Endothelial cell of umbilical vein (primary cell): Measurements from ENCODE around the gene FMNL3. TPM values are rescaled to one million over a fixed set of nuclear protein-coding genes. Genes with fewer than 3 reads are reported as not detected.

ENCODE experiments used
- BruUV-seq: library from RNA; stranded (reverse); fragments of 400-500 nt; replicated peaks from 2 replicates; lab custom pipeline; 2021; lab: Mats Ljungman, UMichigan
- CTCF ChIA-PET: fragments of 300-600, 350-600 bp; sonication (Branson Sonifier 250); formaldehyde crosslinking; loops from one replicate; lab custom pipeline; 2021; ENCODE audit warnings: antibody characterized with exemption, inconsistent platforms; lab: Charles Lee
- POLR2A ChIA-PET: fragments of 300-600, 350-600 bp; sonication (Branson Sonifier 250); formaldehyde crosslinking; loops from one replicate; lab custom pipeline; 2021; ENCODE audit warnings: antibody characterized with exemption, inconsistent platforms; lab: Charles Lee
- DNase-seq: peaks from one replicate; pipeline ENCODE4 v3.0.0-alpha.2; 2011; ENCODE audit warnings: low read depth, low spot score
- FAIRE-seq: peaks from 2 replicates; lab custom pipeline; 2011; peaks lifted over from hg19 to GRCh38; lab: Jason Lieb, UNC
- H2AFZ ChIP-seq: 2 replicates; pipeline ENCODE4 v1.6.0; 2012; ENCODE audit warnings: low read depth, low read length, control low read depth, inconsistent platforms
- H3K27ac ChIP-seq: 2 replicates; pipeline ENCODE4 v1.5.1; 2011; ENCODE audit warnings: low read depth, mild to moderate bottlenecking, control low read depth, low read length, moderate library complexity; ENCODE audit not compliant: insufficient read depth
- H3K27me3 ChIP-seq, 2 experiments: 2 replicates each; pipeline versions ENCODE4 v1.6.0 to v1.6.1; 2011; ENCODE audit warnings: low read length in 2 of 2, mixed read lengths in 1 of 2; ENCODE audit not compliant: control insufficient read depth in 2 of 2, insufficient read depth in 2 of 2
- H3K36me3 ChIP-seq, 2 experiments: 2 replicates in 1 of 2; 3 replicates in 1 of 2; pipeline ENCODE4 v1.5.1; 2011; ENCODE audit warnings: low read length in 2 of 2, mild to moderate bottlenecking in 1 of 2, moderate library complexity in 1 of 2; ENCODE audit not compliant: control insufficient read depth in 2 of 2, insufficient read depth in 2 of 2; ENCODE audit errors: extremely low read depth in 1 of 2
- H3K4me1 ChIP-seq: 3 replicates; pipeline ENCODE4 v1.5.1; 2011; ENCODE audit warnings: mild to moderate bottlenecking, low read length; ENCODE audit not compliant: control insufficient read depth, insufficient read depth; ENCODE audit errors: extremely low read depth
- H3K4me2 ChIP-seq: 2 replicates; pipeline ENCODE4 v1.6.1; 2011; ENCODE audit warnings: low read length, control low read depth, mixed read lengths; ENCODE audit not compliant: insufficient read depth
- H3K4me3 ChIP-seq, 3 experiments: fragments of 200-600 bp in 1 of 3; sonication (generic), shearing (Covaris generic) in 1 of 3; replicated peaks in 1 of 3; 2 replicates each; pipeline ENCODE4 v1.5.1; 2011 to 2016; ENCODE audit warnings: control low read depth in 3 of 3, low read length in 3 of 3, mild to moderate bottlenecking in 2 of 3, inconsistent platforms in 1 of 3, low read depth in 1 of 3, moderate library complexity in 1 of 3; ENCODE audit not compliant: insufficient read depth in 1 of 3
- H3K79me2 ChIP-seq: 2 replicates; pipeline ENCODE4 v1.6.0; 2012; ENCODE audit warnings: low read length, inconsistent platforms; ENCODE audit not compliant: control insufficient read depth, insufficient read depth
- H3K9ac ChIP-seq: replicated peaks from 2 replicates; pipeline ENCODE3; 2011; ENCODE audit warnings: low read length, control low read depth; ENCODE audit not compliant: insufficient read depth; ENCODE audit errors: extremely low read depth
- H3K9me1 ChIP-seq: replicated peaks from 3 replicates; pipeline ENCODE4 v1.6.0; 2011; ENCODE audit warnings: mild to moderate bottlenecking, low read length; ENCODE audit not compliant: control insufficient read depth, insufficient read depth; ENCODE audit errors: extremely low read depth
- H3K9me3 ChIP-seq: replicated peaks from 2 replicates; pipeline ENCODE4 v1.5.1; 2012; ENCODE audit warnings: low read length, inconsistent platforms; ENCODE audit not compliant: control insufficient read depth, insufficient read depth
- H4K20me1 ChIP-seq: replicated peaks from 2 replicates; pipeline ENCODE3; 2011; ENCODE audit warnings: mild to moderate bottlenecking, low read length; ENCODE audit not compliant: control insufficient read depth, insufficient read depth; ENCODE audit errors: extremely low read depth
- CTCF ChIP-seq, 2 donors: IDR thresholded peaks; 1 replicate in 1 of 2; 2 replicates in 1 of 2; pipeline ENCODE4 v1.5.1; 2011; ENCODE audit warnings: low read length in 2 of 2, mild to moderate bottlenecking in 2 of 2, moderate library complexity in 2 of 2, control low read depth in 1 of 2, inconsistent platforms in 1 of 2, low read depth in 1 of 2; ENCODE audit not compliant: insufficient read depth in 1 of 2; ENCODE audit errors: extremely low read depth in 1 of 2
- EZH2 ChIP-seq: IDR thresholded peaks from 2 replicates; pipeline ENCODE4 v1.6.1; 2012; ENCODE audit warnings: borderline replicate concordance, low read depth, mild to moderate bottlenecking, moderate library complexity, low read length, inconsistent platforms; ENCODE audit not compliant: severe bottlenecking
- FOS ChIP-seq: IDR thresholded peaks from 2 replicates; pipeline ENCODE4 v1.6.1; 2011; ENCODE audit warnings: mild to moderate bottlenecking, low read length, moderate library complexity, borderline replicate concordance; ENCODE audit not compliant: insufficient read depth
- GATA2 ChIP-seq: IDR thresholded peaks from 2 replicates; pipeline ENCODE4 v1.7.0; 2011; ENCODE audit warnings: low read depth, mild to moderate bottlenecking, moderate library complexity, mixed read lengths, low read length; ENCODE audit not compliant: insufficient read length, insufficient read depth
- JUN ChIP-seq: IDR thresholded peaks from 2 replicates; pipeline ENCODE4 v1.6.1; 2011; ENCODE audit warnings: borderline replicate concordance, low read depth; ENCODE audit not compliant: insufficient read length, insufficient read depth
- MAX ChIP-seq: IDR thresholded peaks from 2 replicates; pipeline ENCODE4 v1.6.1; 2011; ENCODE audit not compliant: insufficient read depth, insufficient read length
- MYC ChIP-seq: IDR thresholded peaks from one replicate; pipeline ENCODE4 v1.6.1; 2011; ENCODE audit warnings: mild to moderate bottlenecking, low read depth, low read length
- POLR2A ChIP-seq: IDR thresholded peaks from 2 replicates; pipeline ENCODE4 v1.6.1; 2012; ENCODE audit warnings: low read depth, mild to moderate bottlenecking, control low read depth, low read length
- POLR2AphosphoS5 ChIP-seq: IDR thresholded peaks from 2 replicates; pipeline ENCODE4 v1.6.1; 2012; ENCODE audit warnings: low read depth, mild to moderate bottlenecking, control low read depth, low read length, moderate library complexity; ENCODE audit not compliant: insufficient read depth
- dilution Hi-C: fragments of 300-500 bp; cut with MboI; formaldehyde crosslinking; loops from one replicate; pipeline ENCODE4 v1.15.0; 2019; ENCODE audit warnings: low sequenced_read_pairs; ENCODE audit not compliant: extremely low pct_ligation_motif_present
- intact Hi-C: fragments of 100-400 bp; cut with micrococcal nuclease; formaldehyde crosslinking; loops from one replicate; pipeline ENCODE4 v1.10.0; 2022
- polyA plus RNA-seq, 4 experiments: library from polyadenylated mRNA; depleted of rRNA in 3 of 4; stranded (reverse) in 3 of 4; unstranded in 1 of 4; fragments of >200 nt; gene quantifications; 2 replicates each; pipeline versions ENCODE4 v1.2.1 to v1.2.3, GENCODE V29; 2011 to 2012; ENCODE audit warnings: missing spikeins in 1 of 4
- total RNA-seq: library from RNA; stranded (reverse); gene quantifications from 2 replicates; pipeline ENCODE4 v1.2.3, GENCODE V29; 2021

The FMNL3 gene
- total and polyA plus RNA-seq, 2 donors (not counting 3 experiments of a cell fraction or from before 2014, with no cell fraction given): 35.1 to 93.3 TPM

- Histone ChIP-seq H4K20me1 (peaks cover 10% of the 10 kb centered on the region), H3K4me2 (no peak overlapping the region), H3K36me3 (no peaks in the 10 kb centered on the region), H3K9ac (no peak overlapping the region), H3K79me2 (peaks cover 63% of the 10 kb centered on the region), H3K4me3 (no peak overlapping the region), H2AFZ (no peak overlapping the region), H3K27ac (no peak overlapping the region), H3K9me1 (no peaks in the 10 kb centered on the region), H3K27me3 (no peaks in the 10 kb centered on the region), H3K4me1 (no peaks in the 10 kb centered on the region), H3K9me3 (no peaks in the 10 kb centered on the region)
- ChIA-PET POLR2A (interaction anchor here (0.6 kb wide), 1 partner anchor 237 kb away, joined by 4 read pairs; no protein-coding TSS in a partner anchor), CTCF (interaction anchor here (0.6 to 2.5 kb wide), 5 partner anchors 8 to 254 kb away, joined by 3 to 7 read pairs (median 4); no protein-coding TSS in a partner anchor)
- dilution Hi-C loops: no loop called here
- FAIRE-seq: peak; percentile 44
- BruUV-seq: no TSS peak
- intact Hi-C loops: no loop called here
- TF ChIP-seq EZH2 (no peak), CTCF (IDR thresholded peaks at IDR 0.05; ENCODE audit: extremely low read depth in 1 of 2, insufficient read depth in 1 of 2, low read depth in 1 of 2, low read length in 2 of 2) (no peak), POLR2AphosphoS5 (no peak), JUN (no peak), GATA2 (no peak), POLR2A (no peak), MAX (no peak), MYC (no peak), FOS (no peak)
- no peak for DNase-seq
Observed at GRCh38 chr12:49684310-49684854, 22.8 kb downstream of the FMNL3 start.
